CD4-positive, alpha-beta memory T cell (primary cell): ENCODE results near the gene C10orf90. TPM values are rescaled to one million over a fixed set of nuclear protein-coding genes. Genes with fewer than 3 reads are reported as not detected.

Experiments used
- CTCF ChIA-PET: fragments of 350-600 bp; sonication (Branson Sonifier 250); formaldehyde crosslinking; loops from one replicate; lab custom pipeline; 2021; ENCODE audit warnings: inconsistent platforms; ENCODE audit not compliant: partially characterized antibody; lab: Charles Lee
- POLR2A ChIA-PET: fragments of 350-600 bp; sonication (Branson Sonifier 250); formaldehyde crosslinking; loops from one replicate; lab custom pipeline; 2021; ENCODE audit not compliant: partially characterized antibody; lab: Charles Lee
- DNase-seq, 5 donors: peaks; one replicate each; pipeline versions ENCODE4 v3.0.0 to v3.0.0-alpha.2; 2020 to 2022; ENCODE audit warnings: mixed read lengths in 1 of 5
- H3K27ac ChIP-seq: one replicate; pipeline ENCODE4 v1.7.0; 2013; ENCODE audit warnings: low read depth, low read length
- H3K27me3 ChIP-seq: 2 replicates; pipeline ENCODE4 v1.7.0; 2013; ENCODE audit warnings: mild to moderate bottlenecking, low read length, moderate library complexity; ENCODE audit not compliant: insufficient read depth
- H3K36me3 ChIP-seq: 2 replicates; pipeline ENCODE4 v1.7.0; 2013; ENCODE audit warnings: mild to moderate bottlenecking, low read length, moderate library complexity; ENCODE audit not compliant: insufficient read depth
- H3K4me1 ChIP-seq: 2 replicates; pipeline ENCODE4 v1.7.0; 2013; ENCODE audit warnings: mild to moderate bottlenecking, low read length, moderate library complexity; ENCODE audit not compliant: insufficient read depth
- H3K4me3 ChIP-seq, 2 donors: one replicate each; pipeline ENCODE4 v1.7.0; 2013; ENCODE audit warnings: low read length in 2 of 2, mild to moderate bottlenecking in 1 of 2
- H3K9me3 ChIP-seq, 2 donors: one replicate each; pipeline ENCODE4 v1.7.0; 2013; ENCODE audit warnings: low read length in 2 of 2, control low read depth in 1 of 2; ENCODE audit not compliant: control insufficient read depth in 1 of 2
- H3K27ac Mint-ChIP-seq, 7 donors: one replicate each; pipeline ENCODE4 v1.8.0; 2020 to 2021; ENCODE audit warnings: mixed read lengths in 7 of 7, mild to moderate bottlenecking in 6 of 7, inconsistent platforms in 3 of 7, moderate library complexity in 3 of 7
- H3K27me3 Mint-ChIP-seq, 2 donors: one replicate each; pipeline ENCODE4 v1.8.0; 2020 to 2021; ENCODE audit warnings: mixed read lengths in 2 of 2
- H3K36me3 Mint-ChIP-seq, 2 donors: one replicate each; pipeline ENCODE4 v1.8.0; 2020 to 2021; ENCODE audit warnings: mixed read lengths in 2 of 2, inconsistent platforms in 1 of 2, mild to moderate bottlenecking in 1 of 2
- H3K4me1 Mint-ChIP-seq, 4 donors: one replicate each; pipeline ENCODE4 v1.8.0; 2020 to 2021; ENCODE audit warnings: mixed read lengths in 4 of 4, mild to moderate bottlenecking in 1 of 4
- H3K4me3 Mint-ChIP-seq, 8 donors: one replicate each; pipeline ENCODE4 v1.8.0; 2020 to 2021; ENCODE audit warnings: mixed read lengths in 8 of 8, mild to moderate bottlenecking in 7 of 8, moderate library complexity in 6 of 8, inconsistent platforms in 3 of 8
- H3K9me3 Mint-ChIP-seq, 8 donors: one replicate each; pipeline ENCODE4 v1.8.0; 2020 to 2021; ENCODE audit warnings: mixed read lengths in 8 of 8, mild to moderate bottlenecking in 5 of 8, inconsistent platforms in 3 of 8, moderate library complexity in 1 of 8
- intact Hi-C: fragments of 100-400 bp; cut with micrococcal nuclease; formaldehyde crosslinking; loops from one replicate; pipeline ENCODE4 v1.15.1; 2023
- polyA plus RNA-seq, 2 donors: library from polyadenylated mRNA; unstranded; fragments of 300-500 nt; fragmentation: Illumina TruSeq; gene quantifications; one replicate each; pipeline ENCODE4 v1.2.3, GENCODE V29; 2021
- total RNA-seq, 2 experiments: library from RNA; stranded (reverse); gene quantifications; one replicate each; pipeline ENCODE4 v1.2.3, GENCODE V29; 2021

The C10orf90 gene
- total and polyA plus RNA-seq, 4 experiments from 2014 or later: not detected

DNA sequence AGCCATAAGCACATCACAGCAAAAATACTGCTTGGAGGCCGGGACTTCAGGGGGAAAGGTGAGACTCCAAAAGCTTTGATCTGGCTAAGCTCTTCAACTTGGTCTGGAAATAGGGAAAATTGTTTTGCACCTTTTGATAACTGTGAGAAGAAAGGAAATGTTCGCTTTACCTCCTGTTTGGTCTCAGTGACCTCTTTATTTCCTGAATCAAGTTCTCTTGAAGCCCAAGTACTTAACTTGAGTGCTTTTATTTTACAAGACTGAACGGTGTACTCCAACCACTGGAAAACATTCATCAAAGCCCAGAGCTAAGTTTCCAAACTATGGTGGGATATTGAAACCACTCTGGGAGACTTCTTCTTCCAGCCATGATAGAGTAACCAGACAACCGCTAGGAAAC is 5.3 kb downstream of the C10orf90 start:
- ChIA-PET CTCF (no interaction called here), POLR2A (no interaction called here)
- Mint-ChIP-seq H3K4me3 (no peak overlapping the region), H3K36me3 (no peaks in the 10 kb centered on the region), H3K27ac (peak overlapping the region in 2 of 7 donors; percentile 0 to 60), H3K27me3 (peaks cover 0 to 2% of the 10 kb centered on the region in 2 donors), H3K9me3 (peaks cover 0 to 3% (median 0%) of the 10 kb centered on the region in 8 donors), H3K4me1 (no peaks in the 10 kb centered on the region)
- Histone ChIP-seq H3K36me3 (no peaks in the 10 kb centered on the region), H3K9me3 (no peaks in the 10 kb centered on the region), H3K27ac (no peak overlapping the region), H3K27me3 (no peaks in the 10 kb centered on the region), H3K4me1 (no peaks in the 10 kb centered on the region), H3K4me3 (no peak overlapping the region)
- intact Hi-C loops: no loop called here
- no peak for DNase-seq

DNA sequence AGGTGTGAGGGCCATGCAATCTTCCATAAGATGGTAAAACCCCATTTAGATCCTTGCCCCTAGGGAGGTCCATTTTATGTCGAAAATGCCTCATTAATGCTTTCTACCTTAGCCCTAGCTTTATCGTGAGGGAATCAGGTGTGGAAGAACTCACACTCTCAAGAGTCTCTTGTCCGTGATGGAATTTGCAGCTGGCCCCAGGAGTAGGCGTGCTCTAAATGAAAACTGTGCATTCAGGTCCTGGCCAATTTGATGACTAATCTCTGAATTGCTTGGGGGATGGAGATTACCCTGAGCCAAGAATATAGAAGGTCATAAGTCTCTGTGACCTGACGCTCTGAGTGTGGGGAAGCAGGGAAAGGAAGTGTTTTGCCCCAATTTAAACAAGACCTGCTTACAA is 6.6 kb downstream of the C10orf90 start:
- peaks cover 0 to 2% of the 10 kb centered on the region in 2 donors for H3K27me3 Mint-ChIP-seq
- Histone ChIP-seq H3K9me3 (no peaks in the 10 kb centered on the region), H3K27me3 (no peaks in the 10 kb centered on the region), H3K36me3 (no peaks in the 10 kb centered on the region), H3K4me3 (no peak overlapping the region), H3K4me1 (no peaks in the 10 kb centered on the region), H3K27ac (no peak overlapping the region)
- POLR2A ChIA-PET: no interaction called here
- intact Hi-C loops: no loop called here
- H3K4me1 Mint-ChIP-seq: no peaks in the 10 kb centered on the region
- no peak for DNase-seq
- H3K36me3 Mint-ChIP-seq: no peaks in the 10 kb centered on the region
- H3K27ac Mint-ChIP-seq: peak overlapping the region in 1 of 7 donors; percentile 58
- peak overlapping the region in 2 of 8 donors; percentile 7 for H3K4me3 Mint-ChIP-seq
- H3K9me3 Mint-ChIP-seq: peaks cover 0 to 3% (median under 1%) of the 10 kb centered on the region in 8 donors
- CTCF ChIA-PET: no interaction called here

DNA sequence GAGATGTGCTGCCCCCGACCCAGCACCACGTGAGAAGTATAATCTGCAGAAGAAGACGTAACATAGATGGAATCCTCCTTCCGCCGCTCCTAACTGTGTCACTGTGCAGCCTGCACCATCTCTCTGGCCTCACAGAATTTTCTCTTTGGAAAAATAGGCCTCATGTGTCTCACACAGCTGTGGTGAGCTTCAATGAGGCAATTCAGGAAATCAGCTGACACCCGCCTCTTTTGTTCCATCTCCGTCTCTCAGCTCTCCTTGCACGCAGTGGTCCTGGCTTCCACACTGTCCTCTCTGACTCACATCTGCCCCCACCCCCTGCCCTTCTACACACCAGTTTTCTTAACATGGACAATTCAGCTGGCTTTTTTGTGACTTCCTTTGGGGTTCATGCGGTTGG is 7.2 kb downstream of the C10orf90 start:
- DNase-seq: peak in 3 of 5 donors; percentile 0 to 19 (median 12)
- peaks cover 0 to 2% of the 10 kb centered on the region in 2 donors for H3K27me3 Mint-ChIP-seq

DNA sequence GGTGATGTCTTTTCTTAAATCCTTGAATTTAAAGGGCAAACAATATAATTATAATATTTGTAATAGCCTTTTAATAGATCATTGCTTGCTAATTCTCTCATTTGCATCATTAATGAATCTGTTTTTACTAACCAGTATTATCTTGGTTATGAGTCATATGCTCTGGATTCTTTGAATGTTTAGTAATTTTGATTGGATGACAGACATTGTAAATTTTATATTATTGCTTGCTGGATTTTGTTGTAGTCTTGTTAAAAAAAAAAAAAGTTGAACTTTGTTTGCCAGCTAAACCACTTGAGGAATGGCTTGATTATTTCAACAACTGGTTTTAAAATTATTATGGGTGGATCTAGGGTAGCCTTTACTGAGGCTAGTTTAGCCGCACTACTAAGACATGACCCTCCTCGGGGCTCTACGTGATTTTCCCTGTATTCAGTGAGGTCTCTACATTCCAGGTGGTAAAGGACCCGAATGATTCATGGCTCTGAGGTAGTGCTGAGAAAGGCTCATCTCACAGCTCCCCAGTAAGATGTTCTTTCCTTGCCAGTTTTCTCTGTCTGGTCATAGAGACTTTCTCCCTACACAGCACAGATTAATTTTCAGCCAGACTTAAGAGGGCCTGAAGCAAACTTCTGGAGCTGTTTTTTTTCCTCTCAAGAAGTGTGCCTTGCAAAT is 8.5 kb downstream of the C10orf90 start:
- no peak overlapping the region for H3K4me3 ChIP-seq
- no peak overlapping the region for H3K4me3 Mint-ChIP-seq
- no peaks in the 10 kb centered on the region for H3K4me1 ChIP-seq
- H3K27ac ChIP-seq: no peak overlapping the region
- H3K27me3 Mint-ChIP-seq: peaks cover 0 to 2% of the 10 kb centered on the region in 2 donors
- no peaks in the 10 kb centered on the region for H3K9me3 ChIP-seq
- H3K36me3 Mint-ChIP-seq: no peaks in the 10 kb centered on the region
- intact Hi-C loops: no loop called here
- ChIA-PET POLR2A (no interaction called here), CTCF (no interaction called here)
- no peaks in the 10 kb centered on the region for H3K36me3 ChIP-seq
- H3K4me1 Mint-ChIP-seq: no peaks in the 10 kb centered on the region
- no peaks in the 10 kb centered on the region for H3K27me3 ChIP-seq
- peak overlapping the region in 1 of 7 donors; percentile 61 for H3K27ac Mint-ChIP-seq
- DNase-seq: no peak
- H3K9me3 Mint-ChIP-seq: peaks cover 0 to 4% (median under 1%) of the 10 kb centered on the region in 8 donors

More for the DNA sequence above, 7.2 kb downstream of the C10orf90 start:
- H3K36me3 ChIP-seq: no peaks in the 10 kb centered on the region
- Mint-ChIP-seq H3K36me3 (no peaks in the 10 kb centered on the region), H3K27ac (peak overlapping the region in 4 of 7 donors; percentile 25 to 75 (median 42)), H3K9me3 (peaks cover 0 to 4% (median under 1%) of the 10 kb centered on the region in 8 donors), H3K4me3 (peak overlapping the region in 3 of 8 donors; percentile 1 to 34 (median 21)), H3K4me1 (no peaks in the 10 kb centered on the region)
- CTCF ChIA-PET: no interaction called here
- no peaks in the 10 kb centered on the region for H3K4me1 ChIP-seq
- intact Hi-C loops: no loop called here
- POLR2A ChIA-PET: no interaction called here
- no peak overlapping the region for H3K4me3 ChIP-seq
- no peaks in the 10 kb centered on the region for H3K27me3 ChIP-seq
- H3K9me3 ChIP-seq: no peaks in the 10 kb centered on the region
- H3K27ac ChIP-seq: no peak overlapping the region

DNA sequence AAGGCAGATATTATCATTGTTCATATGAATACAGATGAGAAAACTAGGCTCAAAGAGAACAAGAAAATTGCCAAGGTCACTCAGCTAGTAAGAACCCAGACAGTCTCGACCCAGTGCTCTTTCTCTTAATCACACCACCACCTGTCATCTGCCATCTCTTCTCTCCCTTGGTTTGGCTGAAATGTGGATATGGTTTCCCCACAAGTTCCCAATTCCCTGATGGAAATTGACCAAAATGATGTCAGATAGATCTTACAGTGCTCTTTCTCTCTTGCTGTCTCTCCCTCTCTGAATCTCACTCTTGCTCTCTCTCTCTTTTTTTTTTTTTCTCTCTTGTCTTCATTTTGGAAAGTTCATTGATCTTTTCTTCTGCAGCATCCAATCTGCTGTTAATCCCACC is 9.1 kb downstream of the C10orf90 start:
- ChIA-PET POLR2A (no interaction called here), CTCF (no interaction called here)
- Histone ChIP-seq H3K4me1 (no peaks in the 10 kb centered on the region), H3K27ac (no peak overlapping the region), H3K27me3 (no peaks in the 10 kb centered on the region), H3K36me3 (no peaks in the 10 kb centered on the region), H3K9me3 (no peaks in the 10 kb centered on the region), H3K4me3 (no peak overlapping the region)
- no peaks in the 10 kb centered on the region for H3K36me3 Mint-ChIP-seq
- peaks cover 0 to 4% (median under 1%) of the 10 kb centered on the region in 8 donors for H3K9me3 Mint-ChIP-seq
- no peak overlapping the region for H3K4me3 Mint-ChIP-seq
- no peaks in the 10 kb centered on the region for H3K4me1 Mint-ChIP-seq
- DNase-seq: no peak
- peaks cover 0 to 2% of the 10 kb centered on the region in 2 donors for H3K27me3 Mint-ChIP-seq
- peak overlapping the region in 1 of 7 donors; percentile 61 for H3K27ac Mint-ChIP-seq
- intact Hi-C loops: no loop called here

DNA sequence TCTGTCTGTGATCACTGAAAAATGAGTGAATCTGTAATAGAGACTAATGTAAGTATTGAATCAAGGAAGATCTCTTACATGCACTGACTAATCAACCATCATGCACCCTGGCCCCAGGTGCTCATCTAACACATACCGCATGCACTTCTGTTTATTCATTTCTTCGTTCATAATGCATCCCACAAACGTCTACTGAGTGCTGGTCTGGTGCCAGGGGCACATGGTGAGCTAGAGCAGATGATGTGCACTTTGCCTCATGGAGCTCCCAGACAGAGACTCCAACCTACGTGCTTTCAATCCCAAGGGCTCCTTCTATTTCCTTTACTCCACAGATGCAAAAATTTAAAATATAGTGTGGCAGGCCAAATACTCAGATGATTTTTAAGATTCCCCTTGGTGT is 10.7 kb downstream of the C10orf90 start:
- Histone ChIP-seq H3K27me3 (no peaks in the 10 kb centered on the region), H3K36me3 (no peaks in the 10 kb centered on the region), H3K4me3 (no peak overlapping the region), H3K4me1 (no peaks in the 10 kb centered on the region), H3K9me3 (no peaks in the 10 kb centered on the region), H3K27ac (no peak overlapping the region)
- H3K4me1 Mint-ChIP-seq: no peaks in the 10 kb centered on the region
- CTCF ChIA-PET: no interaction called here
- peaks cover 0 to 4% (median 0%) of the 10 kb centered on the region in 8 donors for H3K9me3 Mint-ChIP-seq
- H3K27ac Mint-ChIP-seq: no peak overlapping the region
- H3K4me3 Mint-ChIP-seq: no peak overlapping the region
- H3K27me3 Mint-ChIP-seq: peaks cover 0 to 2% of the 10 kb centered on the region in 2 donors
- intact Hi-C loops: no loop called here
- H3K36me3 Mint-ChIP-seq: no peaks in the 10 kb centered on the region
- no peak for DNase-seq
- POLR2A ChIA-PET: no interaction called here

DNA sequence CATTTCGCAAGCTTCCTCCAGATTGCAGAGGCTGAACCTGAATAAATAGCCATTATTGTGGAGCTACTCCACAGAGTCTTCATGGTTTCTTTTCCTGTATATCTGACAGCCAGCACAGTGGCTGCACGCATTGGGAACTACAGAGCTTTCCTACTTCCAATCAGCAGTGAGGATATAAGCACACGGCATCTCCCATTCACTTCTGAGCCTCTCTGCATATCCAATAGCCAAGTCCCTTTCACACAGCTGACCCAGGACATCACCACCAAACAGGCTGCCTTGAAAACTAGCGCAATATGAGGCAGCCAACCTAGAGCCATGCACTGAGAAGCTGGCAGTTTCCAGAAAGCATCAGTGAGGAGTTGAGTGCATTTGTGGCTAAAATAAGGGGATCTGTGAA is 11.6 kb downstream of the C10orf90 start:
- Histone ChIP-seq H3K4me1 (no peaks in the 10 kb centered on the region), H3K36me3 (no peaks in the 10 kb centered on the region), H3K9me3 (no peaks in the 10 kb centered on the region), H3K27me3 (no peaks in the 10 kb centered on the region), H3K27ac (no peak overlapping the region), H3K4me3 (no peak overlapping the region)
- Mint-ChIP-seq H3K4me3 (no peak overlapping the region), H3K9me3 (peaks cover 0 to 2% (median 0%) of the 10 kb centered on the region in 8 donors), H3K4me1 (no peaks in the 10 kb centered on the region), H3K27me3 (peaks cover 0 to 2% of the 10 kb centered on the region in 2 donors), H3K27ac (no peak overlapping the region), H3K36me3 (no peaks in the 10 kb centered on the region)
- intact Hi-C loops: no loop called here
- CTCF ChIA-PET: no interaction called here
- no peak for DNase-seq
- POLR2A ChIA-PET: no interaction called here
